A673 (cell line): Measurements from ENCODE around the gene RAE1.

Source experiments
- CTCF ChIP-seq: fragments of 300-800, 200-600 bp; sonication (generic); conservative IDR thresholded peaks from 2 replicates; pipeline ENCODE4 v1.5.1; 2017; ENCODE audit warnings: low read depth, mild to moderate bottlenecking, antibody characterized with exemption, low read length, moderate library complexity, mixed read lengths
- EZH2 ChIP-seq: fragments of 200-600 bp; sonication (generic); IDR thresholded peaks from 2 replicates; pipeline ENCODE4 v1.6.1; 2017; ENCODE audit warnings: borderline replicate concordance, low read depth, mild to moderate bottlenecking, mixed read lengths, antibody characterized with exemption, low read length; ENCODE audit not compliant: poor library complexity, severe bottlenecking

- TF ChIP-seq CTCF (no peak), EZH2 (no peak)
These were observed 859 bp upstream of the RAE1 start for GRCh38 chr20:57350081-57350710.
